SHP77 (cell line): Measurements from ENCODE around the gene RCAN3.

Experiments used
- DNase-seq, 2 experiments: peaks; one replicate each; lab custom pipeline; 2025; lab: John Stamatoyannopoulos, UW

RCAN3 gene

DNA sequence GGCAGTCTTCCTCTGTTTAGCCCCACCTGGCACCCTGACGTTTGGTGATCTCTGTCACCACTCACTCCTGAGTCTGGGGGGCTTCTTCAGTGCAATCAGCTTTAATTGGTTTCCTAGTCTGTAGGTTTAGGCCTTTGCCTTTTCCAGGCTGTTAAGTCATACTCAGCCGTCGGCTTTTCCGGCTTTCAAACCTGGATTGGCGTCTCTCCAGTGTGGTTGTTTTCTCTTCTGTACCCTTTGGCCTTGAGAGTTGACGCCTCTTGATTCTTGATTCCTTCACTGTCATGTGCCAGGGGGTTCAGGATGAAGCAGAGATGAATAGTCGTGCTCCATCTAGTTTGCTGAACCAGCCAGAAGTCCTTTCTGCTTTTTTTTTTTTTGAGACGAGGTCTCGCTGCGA, 78.1 kb downstream of the RCAN3 start:
- no peak for DNase-seq

DNA sequence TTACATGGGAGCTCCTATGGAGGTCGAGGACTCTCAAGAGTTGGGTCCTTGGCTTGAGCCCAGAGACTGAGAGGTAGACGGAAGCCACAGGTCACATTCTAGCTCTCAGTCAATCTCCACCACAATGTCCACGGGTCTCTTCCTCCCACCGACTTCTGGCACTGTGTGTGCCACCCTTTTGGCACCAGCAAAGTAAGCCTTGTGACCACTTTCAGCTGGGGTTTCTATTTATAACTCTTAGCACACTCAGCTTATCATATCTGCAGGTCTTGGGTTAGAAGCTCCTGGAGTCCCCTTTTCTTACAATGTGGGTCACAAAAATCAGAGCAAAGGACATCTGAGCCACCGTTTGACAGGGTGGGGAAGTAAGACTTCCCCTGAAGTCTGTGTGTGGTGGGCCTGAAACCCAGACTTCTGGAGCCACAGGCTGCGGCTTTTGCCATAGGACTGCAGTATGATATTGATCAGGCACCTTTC, 81.6 kb downstream of the RCAN3 start:
- DNase-seq, result no peak

DNA sequence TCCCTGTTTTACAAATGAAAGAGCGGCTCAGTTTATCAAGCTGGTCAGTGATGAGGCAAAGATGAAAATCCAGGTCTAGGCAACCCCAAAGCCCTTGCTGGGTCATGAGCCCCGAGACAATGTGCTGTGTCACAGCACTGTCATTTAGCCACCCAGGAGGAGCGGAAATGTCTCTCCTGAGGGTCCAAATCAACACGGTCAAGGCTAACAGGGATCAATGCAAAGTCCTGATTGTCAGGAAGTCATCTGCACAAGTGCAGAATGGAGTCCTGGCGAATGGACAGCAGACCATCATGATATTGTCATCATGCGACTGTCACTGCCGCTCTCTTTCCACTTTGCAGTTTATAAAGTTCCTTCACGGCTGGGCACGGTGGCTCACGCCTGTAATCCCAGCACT, 83.5 kb downstream of the RCAN3 start:
- DNase-seq, result no peak

DNA sequence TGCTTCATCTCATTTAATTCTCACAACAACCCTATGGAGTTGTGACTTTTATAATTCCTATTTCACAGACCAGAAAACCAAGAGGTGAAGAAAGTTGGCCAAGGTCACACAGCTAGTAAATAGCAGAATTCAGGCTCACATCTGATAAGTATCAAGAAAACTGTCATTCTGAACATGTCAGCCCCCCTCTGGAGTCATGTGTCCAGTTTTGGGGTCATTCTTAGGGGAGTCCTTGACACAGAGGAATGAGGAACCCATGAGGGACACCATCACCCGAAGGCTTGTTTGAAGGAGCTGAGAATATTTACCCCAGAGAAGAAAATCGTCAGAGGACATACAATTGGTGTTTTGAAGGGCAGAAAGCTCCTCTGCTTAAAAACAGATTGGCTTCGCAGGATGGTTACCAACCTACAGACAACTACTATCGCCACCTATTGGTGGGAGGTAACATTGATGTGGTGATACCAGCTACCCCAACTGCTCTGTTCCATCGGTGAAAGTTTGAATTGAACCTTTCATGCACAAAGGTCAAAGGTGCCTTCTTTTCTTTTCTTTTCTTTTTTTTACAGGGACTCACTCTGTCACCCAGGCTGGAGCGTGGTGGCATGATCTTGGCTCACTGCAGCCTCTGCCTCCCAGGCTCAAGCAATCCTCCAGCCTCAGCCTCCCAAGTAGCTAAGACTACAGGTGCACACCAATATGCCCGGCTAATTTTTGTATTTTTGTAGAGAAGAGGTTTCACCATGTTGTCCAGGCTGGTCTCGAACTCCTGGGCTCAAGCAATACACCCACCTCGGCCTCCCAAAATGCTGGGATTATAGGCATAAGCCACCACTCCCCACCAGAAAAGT, 84.6 kb downstream of the RCAN3 start:
- DNase-seq, result peak; percentile 44 to 64

DNA sequence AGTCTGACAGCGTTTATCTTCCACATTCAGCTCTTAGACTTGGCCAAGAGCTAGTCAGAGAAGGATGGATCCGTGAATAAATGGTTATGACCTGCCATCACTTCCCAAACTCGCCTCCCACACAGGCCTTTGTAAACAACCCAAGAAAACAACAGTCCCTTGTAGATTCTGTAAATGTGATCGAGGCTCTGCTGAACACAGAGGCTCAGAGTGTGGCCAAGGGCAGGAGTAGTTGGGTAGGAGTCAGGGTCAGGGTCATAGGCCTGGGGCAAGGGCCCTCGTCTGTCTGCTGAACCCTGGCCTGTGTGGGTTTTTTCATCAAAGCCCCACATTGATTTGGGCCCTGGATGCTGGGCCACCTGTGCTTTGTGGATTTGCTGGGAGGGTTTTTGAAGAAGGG, 85.9 kb downstream of the RCAN3 start:
- no peak for DNase-seq

DNA sequence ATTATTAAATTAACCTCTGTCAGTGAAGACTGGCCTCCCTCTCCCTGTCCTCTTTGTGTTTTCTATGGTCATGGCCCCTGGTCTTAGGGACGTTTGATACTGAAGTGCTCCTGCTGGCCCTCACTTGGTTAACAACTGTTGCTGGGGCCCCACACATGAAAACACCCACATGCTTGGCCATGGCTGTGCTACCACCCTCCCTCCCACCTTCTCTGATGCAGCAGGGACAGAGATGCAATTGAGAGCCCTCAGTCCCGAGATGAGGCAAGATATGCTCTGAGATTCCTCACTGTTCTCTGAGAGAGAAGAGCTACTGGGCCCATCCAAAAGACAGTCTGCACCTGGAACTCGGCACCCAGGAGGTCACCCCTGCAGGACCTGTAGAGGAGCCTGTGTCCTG, 86.6 kb downstream of the RCAN3 start:
- no peak for DNase-seq
